Liver (tissue), 9 donors: ENCODE data around the gene QPCTL. TPM values are rescaled to one million over a fixed set of nuclear protein-coding genes. Genes with fewer than 3 reads are reported as not detected.

Experiments used
- DNase-seq: peaks from one replicate; pipeline ENCODE4 v3.0.0-alpha.2; 2017; ENCODE audit warnings: low spot score
- H3K27ac ChIP-seq, 2 donors: one replicate each; pipeline ENCODE4 v1.7.0; 2013; ENCODE audit warnings: inconsistent platforms in 2 of 2, low read length in 2 of 2, control low read depth in 1 of 2, low read depth in 1 of 2, mild to moderate bottlenecking in 1 of 2
- H3K27me3 ChIP-seq, 4 donors: one replicate each; pipeline versions ENCODE4 v1.6.1 to v1.7.0; 2013; ENCODE audit warnings: low read length in 3 of 4, inconsistent platforms in 1 of 4, mild to moderate bottlenecking in 1 of 4, moderate library complexity in 1 of 4; ENCODE audit not compliant: control insufficient read depth in 4 of 4, insufficient read depth in 4 of 4
- H3K36me3 ChIP-seq, 4 donors: one replicate each; pipeline versions ENCODE4 v1.6.1 to v1.7.0; 2013; ENCODE audit warnings: low read length in 3 of 4, mild to moderate bottlenecking in 3 of 4, low read depth in 1 of 4, moderate library complexity in 1 of 4; ENCODE audit not compliant: control insufficient read depth in 4 of 4, insufficient read depth in 3 of 4
- H3K4me1 ChIP-seq, 4 donors: one replicate each; pipeline versions ENCODE4 v1.6.1 to v1.7.0; 2013; ENCODE audit warnings: low read length in 3 of 4, mild to moderate bottlenecking in 3 of 4, moderate library complexity in 1 of 4; ENCODE audit not compliant: control insufficient read depth in 4 of 4, insufficient read depth in 4 of 4
- H3K4me3 ChIP-seq, 3 donors: one replicate each; pipeline versions ENCODE4 v1.6.1 to v1.7.0; 2013; ENCODE audit warnings: low read length in 3 of 3, control low read depth in 1 of 3, low read depth in 1 of 3, mild to moderate bottlenecking in 1 of 3
- H3K9ac ChIP-seq, 2 donors: one replicate each; pipeline ENCODE4 v1.7.0; 2013; ENCODE audit warnings: low read length in 2 of 2, mild to moderate bottlenecking in 2 of 2, moderate library complexity in 2 of 2, control low read depth in 1 of 2, low read depth in 1 of 2
- H3K9me3 ChIP-seq, 4 donors: one replicate each; pipeline versions ENCODE4 v1.6.1 to v1.7.0; 2013; ENCODE audit warnings: low read length in 3 of 4; ENCODE audit not compliant: control insufficient read depth in 4 of 4
- ATF3 ChIP-seq: IDR thresholded peaks from 2 replicates; pipeline ENCODE4 v1.6.1; 2016; ENCODE audit warnings: antibody characterized with exemption
- CTCF ChIP-seq: fragments of 150-350 bp; IDR thresholded peaks from 2 replicates; pipeline ENCODE4 v1.5.1; 2017; ENCODE audit warnings: improper control_type of control experiment, low read depth, low read length; ENCODE audit not compliant: missing input control
- EGR1 ChIP-seq, 2 donors: IDR thresholded peaks; 2 replicates each; pipeline ENCODE4 v1.6.1; 2016 to 2018; ENCODE audit warnings: antibody characterized with exemption in 2 of 2, low read depth in 2 of 2
- FOXA1 ChIP-seq: IDR thresholded peaks from 2 replicates; pipeline ENCODE4 v1.6.1; 2016; ENCODE audit warnings: antibody characterized with exemption
- FOXA2 ChIP-seq: IDR thresholded peaks from 2 replicates; pipeline ENCODE4 v1.6.1; 2016; ENCODE audit warnings: antibody characterized with exemption
- GABPA ChIP-seq, 2 donors: IDR thresholded peaks in 1 of 2; conservative IDR thresholded peaks in 1 of 2; 2 replicates each; pipeline ENCODE4 v1.6.1; 2016; ENCODE audit warnings: antibody characterized with exemption in 2 of 2, mild to moderate bottlenecking in 1 of 2, moderate library complexity in 1 of 2
- HNF4A ChIP-seq, 2 donors: conservative IDR thresholded peaks; 2 replicates each; pipeline ENCODE4 v1.6.1; 2016; ENCODE audit warnings: antibody characterized with exemption in 2 of 2, mild to moderate bottlenecking in 2 of 2
- HNF4G ChIP-seq: IDR thresholded peaks from 2 replicates; pipeline ENCODE4 v1.6.1; 2016; ENCODE audit warnings: antibody characterized with exemption
- JUND ChIP-seq, 2 donors: IDR thresholded peaks; 2 replicates each; pipeline ENCODE4 v1.6.1; 2016; ENCODE audit warnings: antibody characterized with exemption in 2 of 2
- MAX ChIP-seq: IDR thresholded peaks from 2 replicates; pipeline ENCODE4 v1.6.1; 2016; ENCODE audit warnings: antibody characterized with exemption
- NR2F2 ChIP-seq: IDR thresholded peaks from 2 replicates; pipeline ENCODE4 v1.6.1; 2016; ENCODE audit warnings: antibody characterized with exemption
- RAD21 ChIP-seq, 2 donors: IDR thresholded peaks; 2 replicates each; pipeline ENCODE4 v1.6.1; 2016; ENCODE audit warnings: antibody characterized with exemption in 2 of 2, mild to moderate bottlenecking in 2 of 2
- REST ChIP-seq: IDR thresholded peaks from 2 replicates; pipeline ENCODE4 v1.6.1; 2016; ENCODE audit warnings: antibody characterized with exemption, mild to moderate bottlenecking
- RXRA ChIP-seq, 2 donors: IDR thresholded peaks; 2 replicates each; pipeline ENCODE4 v1.6.1; 2017 to 2018; ENCODE audit warnings: antibody characterized with exemption in 2 of 2, mild to moderate bottlenecking in 1 of 2
- TAF1 ChIP-seq: conservative IDR thresholded peaks from 2 replicates; pipeline ENCODE4 v1.6.1; 2016; ENCODE audit warnings: antibody characterized with exemption, mild to moderate bottlenecking
- WGBS: extraction: QIAGEN DNeasy Blood & Tissue Kit; methylation state at CpG from one replicate; pipeline ENCODE4 v1.1.7; 2013; 5-methylcytosine and 5-hydroxymethylcytosine counted together
- polyA plus RNA-seq, 2 donors: library from polyadenylated mRNA; stranded (reverse) in 1 of 2; unstranded in 1 of 2; fragments of 200-250 nt in 1 of 2; fragments of >200 nt in 1 of 2; fragmentation: Nextera tagmentation in 1 of 2; extraction: Ambion mirVana in 1 of 2; gene quantifications; one replicate each; pipeline versions ENCODE4 v1.2.1 to v1.2.3, GENCODE V29; 2013 to 2015
- total RNA-seq, 2 donors: library from RNA; depleted of rRNA; stranded (reverse); fragments of >200 nt; gene quantifications; one replicate each; pipeline ENCODE4 v1.2.3, GENCODE V29; 2014
- donor health status: healthy.
- donor health status: healthy.
- donor health status: healthy.
- donor health status: healthy.
- donor health status: healthy.

The QPCTL gene
- total and polyA plus RNA-seq, 4 donors, result 2.9 to 6.1 (median 4.1) TPM

GRCh38 chr19:45653634-45654033 is 38.8 kb upstream of the QPCTL start:
- Histone ChIP-seq H3K27me3 (no peaks in the 10 kb centered on the region), H3K27ac (no peak overlapping the region), H3K9ac (no peak overlapping the region), H3K4me3 (no peak overlapping the region), H3K4me1 (no peaks in the 10 kb centered on the region), H3K36me3 (no peaks in the 10 kb centered on the region), H3K9me3 (no peaks in the 10 kb centered on the region)
- DNase-seq, result no peak
- 62% methylated on average over 5 of the region's 5 CpGs for WGBS
- TF ChIP-seq REST (no peak), EGR1 (IDR thresholded peaks at IDR 0.05; ENCODE audit: low read depth in 2 of 2) (no peak), ATF3 (no peak), FOXA2 (no peak), HNF4G (no peak), RAD21 (IDR thresholded peaks at IDR 0.05) (no peak), HNF4A (conservative IDR thresholded peaks at IDR 0.05) (no peak), GABPA (IDR thresholded peaks at IDR 0.05 in 1 of 2, conservative IDR thresholded peaks at IDR 0.05 in 1 of 2) (no peak), NR2F2 (no peak), MAX (no peak), FOXA1 (no peak), CTCF (no peak)

GRCh38 chr19:45655073-45655472 is 37.4 kb upstream of the QPCTL start:
- TF ChIP-seq NR2F2, result no peak
- Histone ChIP-seq H3K27me3 (no peaks in the 10 kb centered on the region), H3K27ac (no peak overlapping the region), H3K9me3 (no peaks in the 10 kb centered on the region), H3K36me3 (no peaks in the 10 kb centered on the region), H3K4me3 (no peak overlapping the region), H3K4me1 (no peaks in the 10 kb centered on the region), H3K9ac (no peak overlapping the region)
- 74% methylated on average over 3 of the region's 3 CpGs for WGBS
- DNase-seq, result no peak

GRCh38 chr19:45657520-45658167 is 34.8 kb upstream of the QPCTL start:
- WGBS, result 37% methylated on average over 14 of the region's 14 CpGs
- no peak for TF ChIP-seq JUND (IDR thresholded peaks at IDR 0.05)
- no peak for TF ChIP-seq HNF4A (conservative IDR thresholded peaks at IDR 0.05)
- no peak for TF ChIP-seq REST
- no peak for TF ChIP-seq TAF1
- no peak for TF ChIP-seq ATF3
- TF ChIP-seq MAX, result no peak
- no peak for TF ChIP-seq RAD21 (IDR thresholded peaks at IDR 0.05)
- no peak for TF ChIP-seq RXRA (IDR thresholded peaks at IDR 0.05)
- no peak for TF ChIP-seq EGR1 (IDR thresholded peaks at IDR 0.05; ENCODE audit: low read depth in 2 of 2)

More at GRCh38 chr19:45657520-45658167, 34.8 kb upstream of the QPCTL start:
- DNase-seq, result no peak
- Histone ChIP-seq H3K27me3 (no peaks in the 10 kb centered on the region), H3K4me3 (no peak overlapping the region), H3K9ac (no peak overlapping the region), H3K9me3 (no peaks in the 10 kb centered on the region), H3K4me1 (no peaks in the 10 kb centered on the region), H3K27ac (no peak overlapping the region), H3K36me3 (no peaks in the 10 kb centered on the region)
